Activated T-cell treated with anti-CD3 and anti-CD28 coated beads, Interleukin-2, amount 50 U/mL, for 72 hours (primary cell): ENCODE results near the gene TIPARP. TPM values are rescaled to one million over a fixed set of nuclear protein-coding genes. Genes with fewer than 3 reads are reported as not detected.

Experiments
- ATAC-seq, 2 donors: fragments of 150-1000 bp; cut with Tn5 transposase; replicated peaks in 1 of 2; 2 replicates each; pipeline ENCODE4 v1.10.0; 2021; ENCODE audit warnings: moderate library complexity in 2 of 2, mild to moderate bottlenecking in 1 of 2
- DNase-seq, 2 donors: peaks; one replicate each; pipeline ENCODE4 v3.0.0; 2021 to 2022; ENCODE audit warnings: mixed read lengths in 1 of 2
- H3K27ac Mint-ChIP-seq: one replicate; pipeline ENCODE4 v1.8.0; 2022; ENCODE audit warnings: mild to moderate bottlenecking, moderate library complexity, mixed read lengths
- H3K27me3 Mint-ChIP-seq: one replicate; pipeline ENCODE4 v1.8.0; 2022; ENCODE audit warnings: low read depth, mixed read lengths
- H3K36me3 Mint-ChIP-seq, 2 donors: one replicate each; pipeline ENCODE4 v1.8.0; 2022; ENCODE audit warnings: mixed read lengths in 2 of 2, mild to moderate bottlenecking in 1 of 2; ENCODE audit not compliant: insufficient read depth in 2 of 2
- H3K4me1 Mint-ChIP-seq: one replicate; pipeline ENCODE4 v1.8.0; 2022; ENCODE audit warnings: low read depth, mixed read lengths
- H3K4me3 Mint-ChIP-seq, 2 donors: one replicate each; pipeline ENCODE4 v1.8.0; 2022; ENCODE audit warnings: mild to moderate bottlenecking in 2 of 2, mixed read lengths in 2 of 2, moderate library complexity in 2 of 2
- H3K9me3 Mint-ChIP-seq, 2 donors: one replicate each; pipeline ENCODE4 v1.8.0; 2022; ENCODE audit warnings: mixed read lengths in 2 of 2
- total RNA-seq, 2 donors: library from RNA; stranded (reverse); gene quantifications; one replicate each; pipeline ENCODE4 v1.2.3, GENCODE V29; 2022

TIPARP gene
- total RNA-seq: 10 to 100 TPM; 21.3 to 21.6 TPM

- Mint-ChIP-seq H3K9me3 (no peaks in the 10 kb centered on the region), H3K4me3 (peak within 1 kb of the TSS; percentile 95 to 98), H3K36me3 (peaks cover 13 to 25% of the 10 kb centered on the region in 2 donors), H3K4me1 (peaks cover 41% of the 10 kb centered on the region), H3K27me3 (peaks cover 9% of the 10 kb centered on the region), H3K27ac (peak within 1 kb of the TSS; percentile 92)
- peak; percentile 82 to 84 for ATAC-seq
- peak; percentile 99 to 100 for DNase-seq
Observed at GRCh38 chr3:156674046-156674910, at the start of gene TIPARP. TIPARP (plus strand) TSS chr3:156674590; CDS start chr3:156677698, 3,108 bp downstream.

DNA sequence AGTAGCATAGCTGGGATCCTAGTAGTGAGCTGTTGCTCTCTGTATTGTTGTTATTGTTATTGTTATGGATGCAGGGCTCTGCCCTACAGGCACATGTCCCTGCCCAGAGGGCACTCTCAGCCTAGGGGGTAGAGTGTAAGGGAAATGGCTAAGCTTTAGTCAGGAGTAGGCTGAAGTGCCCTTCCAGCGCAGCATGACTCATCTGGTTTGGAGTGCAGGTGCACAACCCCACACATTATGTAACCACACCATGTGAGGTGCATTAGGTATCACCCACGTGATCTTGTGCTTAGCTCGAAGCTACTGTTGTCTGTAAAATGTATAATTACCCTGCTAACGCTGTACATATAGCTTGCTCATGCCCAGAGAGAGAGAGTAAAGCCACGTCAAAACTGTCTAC, 48.3 kb upstream of the TIPARP start:
- DNase-seq (no peak), ATAC-seq (peak in 1 of 2 donors; percentile 53)
- H3K36me3 Mint-ChIP-seq: no peaks in the 10 kb centered on the region
- H3K27ac Mint-ChIP-seq: no peak overlapping the region
- no peak overlapping the region for H3K4me3 Mint-ChIP-seq
- no peaks in the 10 kb centered on the region for H3K27me3 Mint-ChIP-seq
- peaks cover 0 to 2% of the 10 kb centered on the region in 2 donors for H3K9me3 Mint-ChIP-seq
- peaks cover 5% of the 10 kb centered on the region for H3K4me1 Mint-ChIP-seq

- no peak for ATAC-seq
- Mint-ChIP-seq H3K27me3 (no peaks in the 10 kb centered on the region), H3K9me3 (peaks cover 0 to 2% of the 10 kb centered on the region in 2 donors), H3K36me3 (no peaks in the 10 kb centered on the region), H3K4me1 (peaks cover 5% of the 10 kb centered on the region), H3K4me3 (no peak overlapping the region), H3K27ac (no peak overlapping the region)
- no peak for DNase-seq
Observed at GRCh38 chr3:156627946-156628569, 46.3 kb upstream of the TIPARP start.

GRCh38 chr3:156628836-156629618, 45.4 kb upstream of the TIPARP start:
- ATAC-seq (no peak), DNase-seq (no peak)
- H3K36me3 Mint-ChIP-seq: no peaks in the 10 kb centered on the region
- peaks cover 0 to 2% of the 10 kb centered on the region in 2 donors for H3K9me3 Mint-ChIP-seq
- no peak overlapping the region for H3K27ac Mint-ChIP-seq
- H3K4me3 Mint-ChIP-seq: no peak overlapping the region
- H3K27me3 Mint-ChIP-seq: no peaks in the 10 kb centered on the region
- H3K4me1 Mint-ChIP-seq: peaks cover 5% of the 10 kb centered on the region

- H3K27ac Mint-ChIP-seq: no peak overlapping the region
- DNase-seq: no peak
- no peaks in the 10 kb centered on the region for H3K36me3 Mint-ChIP-seq
- no peak overlapping the region for H3K4me3 Mint-ChIP-seq
- peaks cover 0 to 2% of the 10 kb centered on the region in 2 donors for H3K9me3 Mint-ChIP-seq
- ATAC-seq: no peak
- no peaks in the 10 kb centered on the region for H3K27me3 Mint-ChIP-seq
- peaks cover 5% of the 10 kb centered on the region for H3K4me1 Mint-ChIP-seq
Observed at GRCh38 chr3:156630081-156630772, 44.2 kb upstream of the TIPARP start.

GRCh38 chr3:156630773-156631093, 43.7 kb upstream of the TIPARP start:
- H3K4me3 Mint-ChIP-seq: no peak overlapping the region
- ATAC-seq (no peak), DNase-seq (no peak)
- H3K4me1 Mint-ChIP-seq: peaks cover 5% of the 10 kb centered on the region
- peaks cover 0 to 2% of the 10 kb centered on the region in 2 donors for H3K9me3 Mint-ChIP-seq
- H3K27ac Mint-ChIP-seq: no peak overlapping the region
- H3K36me3 Mint-ChIP-seq: no peaks in the 10 kb centered on the region
- H3K27me3 Mint-ChIP-seq: no peaks in the 10 kb centered on the region

DNA sequence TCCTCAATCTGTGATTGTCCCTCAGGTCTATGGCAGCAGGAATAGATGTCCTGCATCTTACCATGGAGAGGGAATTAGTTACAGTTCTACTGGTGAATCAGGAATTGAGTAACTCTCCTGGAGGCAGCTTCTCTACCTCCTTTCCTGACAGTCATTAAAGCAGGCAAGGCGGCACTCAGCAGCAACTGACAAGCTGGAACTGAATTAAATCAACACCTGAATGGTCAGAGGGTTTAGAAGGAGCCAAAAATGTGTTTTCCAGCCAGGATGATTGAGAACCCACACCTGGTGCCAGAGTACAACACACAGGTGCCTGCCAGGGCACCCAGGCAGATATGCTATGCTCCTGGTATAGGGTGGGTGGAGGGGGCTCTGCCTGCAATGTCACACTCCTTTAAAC, 43.1 kb upstream of the TIPARP start:
- Mint-ChIP-seq H3K4me1 (no peaks in the 10 kb centered on the region), H3K9me3 (peaks cover 0 to 2% of the 10 kb centered on the region in 2 donors), H3K36me3 (no peaks in the 10 kb centered on the region), H3K27me3 (no peaks in the 10 kb centered on the region), H3K27ac (no peak overlapping the region), H3K4me3 (no peak overlapping the region)
- no peak for DNase-seq
- ATAC-seq: no peak

GRCh38 chr3:156632601-156633000, 41.8 kb upstream of the TIPARP start:
- no peaks in the 10 kb centered on the region for H3K9me3 Mint-ChIP-seq
- no peak overlapping the region for H3K4me3 Mint-ChIP-seq
- DNase-seq (no peak), ATAC-seq (no peak)
- H3K36me3 Mint-ChIP-seq: no peaks in the 10 kb centered on the region
- no peak overlapping the region for H3K27ac Mint-ChIP-seq
- no peaks in the 10 kb centered on the region for H3K4me1 Mint-ChIP-seq
- H3K27me3 Mint-ChIP-seq: no peaks in the 10 kb centered on the region

GRCh38 chr3:156633335-156633734, 41.1 kb upstream of the TIPARP start:
- H3K27ac Mint-ChIP-seq: no peak overlapping the region
- no peak for DNase-seq
- ATAC-seq: no peak
- H3K4me1 Mint-ChIP-seq: no peaks in the 10 kb centered on the region
- no peaks in the 10 kb centered on the region for H3K36me3 Mint-ChIP-seq
- H3K4me3 Mint-ChIP-seq: no peak overlapping the region
- no peaks in the 10 kb centered on the region for H3K9me3 Mint-ChIP-seq
- no peaks in the 10 kb centered on the region for H3K27me3 Mint-ChIP-seq

- no peaks in the 10 kb centered on the region for H3K27me3 Mint-ChIP-seq
- no peaks in the 10 kb centered on the region for H3K4me1 Mint-ChIP-seq
- no peak overlapping the region for H3K4me3 Mint-ChIP-seq
- no peaks in the 10 kb centered on the region for H3K9me3 Mint-ChIP-seq
- DNase-seq (no peak), ATAC-seq (no peak)
- H3K36me3 Mint-ChIP-seq: no peaks in the 10 kb centered on the region
- H3K27ac Mint-ChIP-seq: no peak overlapping the region
Observed at GRCh38 chr3:156635034-156635433, 39.4 kb upstream of the TIPARP start.

DNA sequence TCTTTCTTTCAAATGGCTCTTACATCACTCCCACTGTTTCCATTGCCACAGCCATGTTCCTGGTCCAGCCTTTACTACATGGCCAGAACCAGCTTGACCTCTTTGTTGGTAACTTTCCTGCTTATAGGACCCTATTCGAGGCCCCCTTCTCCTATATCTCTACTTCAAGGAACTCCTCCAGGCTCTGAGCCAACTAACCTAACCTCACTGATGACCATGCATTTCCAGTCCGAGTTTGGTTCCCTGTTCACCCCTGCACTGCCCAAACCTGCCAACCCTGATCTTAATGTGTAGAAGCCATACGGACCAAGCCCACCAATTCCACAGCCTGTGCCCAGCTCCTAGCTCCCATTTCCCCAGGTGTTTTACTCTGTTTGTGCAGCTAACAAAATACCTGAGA, 38.4 kb upstream of the TIPARP start:
- Mint-ChIP-seq H3K27me3 (no peaks in the 10 kb centered on the region), H3K36me3 (no peaks in the 10 kb centered on the region), H3K4me1 (no peaks in the 10 kb centered on the region), H3K9me3 (no peaks in the 10 kb centered on the region), H3K4me3 (no peak overlapping the region), H3K27ac (no peak overlapping the region)
- no peak for DNase-seq
- ATAC-seq: no peak

DNA sequence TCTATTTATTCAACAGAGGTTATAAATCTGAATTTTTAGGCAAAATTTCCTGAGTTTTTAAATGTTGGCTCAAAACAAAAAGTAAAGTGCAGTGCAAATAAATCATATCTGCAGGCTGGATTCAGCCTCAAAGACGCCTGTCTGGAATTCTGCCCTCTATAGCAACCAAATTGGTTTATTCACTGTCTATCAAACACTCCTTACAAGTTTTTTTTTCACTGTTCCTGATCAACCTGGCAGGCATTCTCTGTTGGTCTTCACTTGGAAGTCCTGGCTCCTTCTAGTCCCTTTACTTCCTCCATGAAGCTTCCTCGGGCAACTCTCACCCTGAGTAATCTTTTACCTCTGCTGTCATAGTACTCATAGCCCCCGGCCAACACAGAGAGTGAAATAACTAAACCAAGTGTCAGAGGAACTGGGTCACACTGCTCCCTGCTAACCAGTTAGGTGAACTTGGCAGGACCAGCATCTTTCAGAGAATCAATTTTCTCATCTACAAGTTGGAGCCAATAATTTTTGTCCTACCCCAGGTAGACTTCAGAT, 36.8 kb upstream of the TIPARP start:
- Mint-ChIP-seq H3K27ac (no peak overlapping the region), H3K4me3 (no peak overlapping the region), H3K4me1 (no peaks in the 10 kb centered on the region), H3K27me3 (no peaks in the 10 kb centered on the region), H3K9me3 (no peaks in the 10 kb centered on the region), H3K36me3 (no peaks in the 10 kb centered on the region)
- ATAC-seq: peak in 1 of 2 donors; percentile 41
- DNase-seq: no peak
